Keratinocyte (primary cell): ENCODE results near the gene FAN1.

Experiments
- EZH2 ChIP-seq: IDR thresholded peaks from one replicate; pipeline ENCODE4 v1.6.1; 2012; ENCODE audit warnings: inconsistent platforms, mild to moderate bottlenecking, low read length, moderate library complexity
- TF ChIP-seq, protein P1 (sequence below), 3 experiments: IDR thresholded peaks in 1 of 3; conservative IDR thresholded peaks in 1 of 3; optimal IDR thresholded peaks in 1 of 3; 2 replicates in 2 of 3; 3 replicates in 1 of 3; pipeline versions ENCODE3 to v1.5.1; 2011; ENCODE audit warnings: low read length in 3 of 3, mild to moderate bottlenecking in 3 of 3, moderate library complexity in 2 of 3, control low read depth in 1 of 3, inconsistent platforms in 1 of 3; ENCODE audit not compliant: insufficient read depth in 2 of 3; ENCODE audit errors: extremely low read depth in 1 of 3

DNA sequence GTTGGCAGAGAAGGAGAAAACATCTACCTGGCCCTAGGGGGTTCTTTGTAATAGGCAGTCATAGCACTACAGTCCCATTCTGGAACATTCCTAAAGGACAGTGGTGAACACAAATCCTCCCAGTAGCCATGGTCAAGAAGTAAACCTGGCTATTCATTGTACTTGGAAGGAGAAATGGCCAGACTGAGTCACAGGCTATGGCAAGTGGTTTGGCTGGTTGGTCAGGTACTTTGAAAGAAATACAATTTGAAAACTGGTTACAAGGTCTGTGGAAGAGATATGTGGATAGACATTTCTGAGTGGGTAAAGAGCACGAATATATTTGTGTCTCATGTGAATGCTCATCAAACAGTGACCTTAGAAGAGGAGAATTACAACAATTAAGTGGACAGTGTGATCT, 33.0 kb upstream of the FAN1 start:
- TF ChIP-seq, protein P1, sequence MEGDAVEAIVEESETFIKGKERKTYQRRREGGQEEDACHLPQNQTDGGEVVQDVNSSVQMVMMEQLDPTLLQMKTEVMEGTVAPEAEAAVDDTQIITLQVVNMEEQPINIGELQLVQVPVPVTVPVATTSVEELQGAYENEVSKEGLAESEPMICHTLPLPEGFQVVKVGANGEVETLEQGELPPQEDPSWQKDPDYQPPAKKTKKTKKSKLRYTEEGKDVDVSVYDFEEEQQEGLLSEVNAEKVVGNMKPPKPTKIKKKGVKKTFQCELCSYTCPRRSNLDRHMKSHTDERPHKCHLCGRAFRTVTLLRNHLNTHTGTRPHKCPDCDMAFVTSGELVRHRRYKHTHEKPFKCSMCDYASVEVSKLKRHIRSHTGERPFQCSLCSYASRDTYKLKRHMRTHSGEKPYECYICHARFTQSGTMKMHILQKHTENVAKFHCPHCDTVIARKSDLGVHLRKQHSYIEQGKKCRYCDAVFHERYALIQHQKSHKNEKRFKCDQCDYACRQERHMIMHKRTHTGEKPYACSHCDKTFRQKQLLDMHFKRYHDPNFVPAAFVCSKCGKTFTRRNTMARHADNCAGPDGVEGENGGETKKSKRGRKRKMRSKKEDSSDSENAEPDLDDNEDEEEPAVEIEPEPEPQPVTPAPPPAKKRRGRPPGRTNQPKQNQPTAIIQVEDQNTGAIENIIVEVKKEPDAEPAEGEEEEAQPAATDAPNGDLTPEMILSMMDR (optimal IDR thresholded peaks at IDR 0.05 in 1 of 3, IDR thresholded peaks at IDR 0.05 in 1 of 3, conservative IDR thresholded peaks at IDR 0.05 in 1 of 3; ENCODE audit: extremely low read depth in 1 of 3, insufficient read depth in 2 of 3, low read length in 3 of 3) = no peak
- no peak for TF ChIP-seq EZH2
